Suprapubic skin (tissue), 4 donors: ENCODE data around the gene NRSN2.

Experiments
- EP300 ChIP-seq: sonication (generic); formaldehyde crosslinking; IDR thresholded peaks from one replicate; pipeline ENCODE4 v1.6.1; 2017; ENCODE audit warnings: antibody characterized with exemption
- POLR2A ChIP-seq, 2 donors: fragments of 450-650 bp; IDR thresholded peaks; one replicate each; pipeline ENCODE4 v1.6.1; 2017; ENCODE audit warnings: antibody characterized with exemption in 2 of 2, mild to moderate bottlenecking in 2 of 2, moderate library complexity in 2 of 2
- POLR2AphosphoS5 ChIP-seq, 3 donors: sonication (generic); formaldehyde crosslinking; IDR thresholded peaks; one replicate each; pipeline ENCODE4 v1.6.1; 2017; ENCODE audit warnings: antibody characterized with exemption in 3 of 3
- TF ChIP-seq, protein P1 (sequence below), 2 donors: fragments of 200-600 bp in 1 of 2; fragments of 450-650 bp in 1 of 2; sonication (generic) in 1 of 2; IDR thresholded peaks; one replicate each; pipeline ENCODE4 v1.5.1; 2016 to 2019; ENCODE audit warnings: antibody characterized with exemption in 2 of 2, mild to moderate bottlenecking in 1 of 2, moderate library complexity in 1 of 2

DNA sequence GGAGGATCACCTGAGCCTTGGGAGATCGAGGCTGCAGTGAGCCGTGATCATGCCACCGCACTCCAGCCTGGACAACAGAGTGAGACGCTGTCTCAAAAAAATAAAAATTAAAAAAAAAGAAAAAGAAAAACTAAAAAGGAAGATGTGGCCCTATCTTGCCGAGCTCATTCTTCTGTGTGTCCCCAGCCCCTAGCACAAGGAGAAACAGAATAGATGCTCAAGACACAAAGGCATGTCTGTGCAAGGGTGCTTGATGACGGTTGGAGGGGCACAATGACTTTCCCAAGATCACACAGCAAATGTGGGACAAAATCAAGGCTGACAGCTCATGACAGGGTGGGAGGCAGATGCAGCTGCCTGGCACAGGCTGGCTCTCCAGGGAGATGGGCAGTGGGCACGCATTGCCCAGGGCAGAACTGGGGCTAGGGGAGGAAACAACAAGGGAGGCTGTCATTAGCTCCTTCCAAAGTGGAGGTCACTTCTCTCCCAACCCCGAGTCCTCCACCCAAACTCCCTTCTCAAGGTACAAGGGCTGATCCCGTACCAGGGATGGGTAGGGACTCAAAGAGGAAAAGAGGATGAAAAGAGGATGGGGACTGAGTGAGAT, 775 bp upstream of the NRSN2 start:
- no peak for TF ChIP-seq POLR2A (IDR thresholded peaks at IDR 0.05)
- TF ChIP-seq, protein P1, sequence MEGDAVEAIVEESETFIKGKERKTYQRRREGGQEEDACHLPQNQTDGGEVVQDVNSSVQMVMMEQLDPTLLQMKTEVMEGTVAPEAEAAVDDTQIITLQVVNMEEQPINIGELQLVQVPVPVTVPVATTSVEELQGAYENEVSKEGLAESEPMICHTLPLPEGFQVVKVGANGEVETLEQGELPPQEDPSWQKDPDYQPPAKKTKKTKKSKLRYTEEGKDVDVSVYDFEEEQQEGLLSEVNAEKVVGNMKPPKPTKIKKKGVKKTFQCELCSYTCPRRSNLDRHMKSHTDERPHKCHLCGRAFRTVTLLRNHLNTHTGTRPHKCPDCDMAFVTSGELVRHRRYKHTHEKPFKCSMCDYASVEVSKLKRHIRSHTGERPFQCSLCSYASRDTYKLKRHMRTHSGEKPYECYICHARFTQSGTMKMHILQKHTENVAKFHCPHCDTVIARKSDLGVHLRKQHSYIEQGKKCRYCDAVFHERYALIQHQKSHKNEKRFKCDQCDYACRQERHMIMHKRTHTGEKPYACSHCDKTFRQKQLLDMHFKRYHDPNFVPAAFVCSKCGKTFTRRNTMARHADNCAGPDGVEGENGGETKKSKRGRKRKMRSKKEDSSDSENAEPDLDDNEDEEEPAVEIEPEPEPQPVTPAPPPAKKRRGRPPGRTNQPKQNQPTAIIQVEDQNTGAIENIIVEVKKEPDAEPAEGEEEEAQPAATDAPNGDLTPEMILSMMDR (IDR thresholded peaks at IDR 0.05), result no peak
- TF ChIP-seq POLR2AphosphoS5 (IDR thresholded peaks at IDR 0.05), result no peak
- TF ChIP-seq EP300, result no peak
